ENCODE data around the gene TMEM247. TPM values are rescaled to one million over a fixed set of nuclear protein-coding genes. Genes with fewer than 3 reads are reported as not detected.

Gene TMEM247
- total RNA-seq, 1 experiment from 2014 or later = not detected

DNA sequence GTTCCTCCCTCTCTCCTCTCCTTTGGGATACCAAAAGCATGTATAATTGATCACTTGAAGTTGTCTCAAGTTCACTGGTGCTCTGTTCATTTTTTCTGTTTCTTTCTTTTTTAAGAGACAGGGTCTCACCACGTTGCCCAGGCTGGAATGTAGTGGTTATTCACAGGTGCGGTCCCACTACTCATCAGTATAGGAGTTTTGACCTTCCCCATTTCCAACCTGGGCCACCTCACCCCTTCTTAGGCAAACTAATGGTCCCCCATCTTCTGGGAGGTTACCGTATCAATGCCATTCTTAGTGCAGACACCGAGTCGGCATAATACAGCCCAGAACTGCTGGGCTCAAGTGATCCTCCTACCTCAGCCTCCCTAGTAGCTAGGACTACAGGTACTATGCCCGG lies 31.3 kb upstream of the TMEM247 start:
- WGBS (ENCODE audit: extremely low coverage, insufficient read length, low lambda C conversion rate) = no CpG with 5 or more reads among the region's 6 CpGs
- TF ChIP-seq, protein P1, sequence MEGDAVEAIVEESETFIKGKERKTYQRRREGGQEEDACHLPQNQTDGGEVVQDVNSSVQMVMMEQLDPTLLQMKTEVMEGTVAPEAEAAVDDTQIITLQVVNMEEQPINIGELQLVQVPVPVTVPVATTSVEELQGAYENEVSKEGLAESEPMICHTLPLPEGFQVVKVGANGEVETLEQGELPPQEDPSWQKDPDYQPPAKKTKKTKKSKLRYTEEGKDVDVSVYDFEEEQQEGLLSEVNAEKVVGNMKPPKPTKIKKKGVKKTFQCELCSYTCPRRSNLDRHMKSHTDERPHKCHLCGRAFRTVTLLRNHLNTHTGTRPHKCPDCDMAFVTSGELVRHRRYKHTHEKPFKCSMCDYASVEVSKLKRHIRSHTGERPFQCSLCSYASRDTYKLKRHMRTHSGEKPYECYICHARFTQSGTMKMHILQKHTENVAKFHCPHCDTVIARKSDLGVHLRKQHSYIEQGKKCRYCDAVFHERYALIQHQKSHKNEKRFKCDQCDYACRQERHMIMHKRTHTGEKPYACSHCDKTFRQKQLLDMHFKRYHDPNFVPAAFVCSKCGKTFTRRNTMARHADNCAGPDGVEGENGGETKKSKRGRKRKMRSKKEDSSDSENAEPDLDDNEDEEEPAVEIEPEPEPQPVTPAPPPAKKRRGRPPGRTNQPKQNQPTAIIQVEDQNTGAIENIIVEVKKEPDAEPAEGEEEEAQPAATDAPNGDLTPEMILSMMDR (conservative IDR thresholded peaks at IDR 0.05) = no peak

More for the DNA sequence above, 31.3 kb upstream of the TMEM247 start:
- H3K4me3 Mint-ChIP-seq = no peak overlapping the region
- Histone ChIP-seq H3K14ac (ENCODE audit: insufficient read depth, low read length) (no peak overlapping the region), H3K4me1 (ENCODE audit: insufficient read depth, low read length) (no peaks in the 10 kb centered on the region), H3K23me2 (ENCODE audit: insufficient read length, low read depth, low read length, poor library complexity, severe bottlenecking) (no peaks in the 10 kb centered on the region), H3K79me1 (ENCODE audit: insufficient read depth, low read depth, low read length, poor library complexity, severe bottlenecking) (no peaks in the 10 kb centered on the region), H2BK20ac (ENCODE audit: low read depth, low read length, poor library complexity, severe bottlenecking) (no peak overlapping the region), H2AFZ (ENCODE audit: low read length) (no peak overlapping the region), H2AK5ac (ENCODE audit: insufficient read length, low read length) (no peak overlapping the region), H4K8ac (replicated peaks; ENCODE audit: insufficient read length, low read depth, low read length) (no peak overlapping the region), H3K23ac (ENCODE audit: insufficient read length, low read depth, low read length) (no peak overlapping the region), H3K27me3 (ENCODE audit: insufficient read depth, low read length) (no peaks in the 10 kb centered on the region; the same call in 1 of the 2 replicates), H2BK120ac (ENCODE audit: low read depth, low read length, poor library complexity, severe bottlenecking) (no peak overlapping the region), H2BK15ac (ENCODE audit: low read depth, low read length) (no peak overlapping the region), H3K27ac (ENCODE audit: insufficient read length, low read depth, low read length) (no peak overlapping the region), H3K4ac (ENCODE audit: low read depth, low read length) (no peak overlapping the region), H4K5ac (ENCODE audit: insufficient read length, low read depth, low read length) (no peak overlapping the region), H3K18ac (ENCODE audit: insufficient read length, low read depth, low read length) (no peak overlapping the region), H2BK5ac (ENCODE audit: insufficient read length, low read length) (no peak overlapping the region), H3K4me2 (ENCODE audit: insufficient read depth, insufficient read length, low read length) (no peak overlapping the region), H4K20me1 (ENCODE audit: control insufficient read depth, insufficient read depth, insufficient read length) (no peaks in the 10 kb centered on the region), H3K9me3 (ENCODE audit: control insufficient read depth, low read depth, low read length) (no peaks in the 10 kb centered on the region), H3K79me2 (ENCODE audit: insufficient read depth, low read length) (no peaks in the 10 kb centered on the region), H3K56ac (ENCODE audit: insufficient read length, low read depth, low read length) (no peak overlapping the region), H3T11ph (ENCODE audit: low read length) (no peak overlapping the region), H2BK12ac (ENCODE audit: insufficient read length, low read depth, low read length) (no peak overlapping the region), H4K91ac (ENCODE audit: insufficient read length, low read depth, low read length) (no peak overlapping the region), H3K9ac (ENCODE audit: extremely low read depth, insufficient read length, low read length) (no peak overlapping the region)
- H3K27ac Mint-ChIP-seq = no peak overlapping the region
- no peaks in the 10 kb centered on the region for H3K4me1 Mint-ChIP-seq
- DNase-seq = no peak
- peaks cover 0 to 4% of the 10 kb centered on the region in 2 experiments; a peak in 2 of 5 replicates for H3K9me3 Mint-ChIP-seq
- H3K36me3 Mint-ChIP-seq (ENCODE audit: insufficient read depth in 1 of 3, low read depth in 3 of 3) = no peaks in the 10 kb centered on the region
- peaks cover 6% of the 10 kb centered on the region for H3K27me3 Mint-ChIP-seq (ENCODE audit: low read depth)

All from H9 (cell line).